IPS-18a (cell line): ENCODE results near the gene NCK2.
"Not testable (repeated sequence)": the region's sequence is repeated elsewhere in the genome, so short reads cannot be mapped to it uniquely, and the experiment has no call there.

Experiments
- H3K27ac ChIP-seq: one replicate; pipeline ENCODE4 v1.5.1; 2013; ENCODE audit warnings: low read length
- H3K27me3 ChIP-seq: one replicate; pipeline ENCODE4 v1.6.1; 2013; ENCODE audit warnings: mild to moderate bottlenecking, low read length; ENCODE audit not compliant: control insufficient read depth, insufficient read depth
- H3K36me3 ChIP-seq: one replicate; pipeline ENCODE4 v1.6.1; 2013; ENCODE audit warnings: low read depth, low read length; ENCODE audit not compliant: control insufficient read depth
- H3K4me1 ChIP-seq: one replicate; pipeline ENCODE4 v1.6.1; 2013; ENCODE audit warnings: low read depth, low read length; ENCODE audit not compliant: control insufficient read depth
- H3K4me3 ChIP-seq: one replicate; pipeline ENCODE4 v1.5.1; 2013; ENCODE audit warnings: low read length
- H3K9ac ChIP-seq: one replicate; pipeline ENCODE4 v1.6.1; 2013; ENCODE audit warnings: mild to moderate bottlenecking, low read length, moderate library complexity
- H3K9me3 ChIP-seq: one replicate; pipeline ENCODE4 v1.6.1; 2013; ENCODE audit warnings: low read depth, low read length; ENCODE audit not compliant: control insufficient read depth

The NCK2 gene

DNA sequence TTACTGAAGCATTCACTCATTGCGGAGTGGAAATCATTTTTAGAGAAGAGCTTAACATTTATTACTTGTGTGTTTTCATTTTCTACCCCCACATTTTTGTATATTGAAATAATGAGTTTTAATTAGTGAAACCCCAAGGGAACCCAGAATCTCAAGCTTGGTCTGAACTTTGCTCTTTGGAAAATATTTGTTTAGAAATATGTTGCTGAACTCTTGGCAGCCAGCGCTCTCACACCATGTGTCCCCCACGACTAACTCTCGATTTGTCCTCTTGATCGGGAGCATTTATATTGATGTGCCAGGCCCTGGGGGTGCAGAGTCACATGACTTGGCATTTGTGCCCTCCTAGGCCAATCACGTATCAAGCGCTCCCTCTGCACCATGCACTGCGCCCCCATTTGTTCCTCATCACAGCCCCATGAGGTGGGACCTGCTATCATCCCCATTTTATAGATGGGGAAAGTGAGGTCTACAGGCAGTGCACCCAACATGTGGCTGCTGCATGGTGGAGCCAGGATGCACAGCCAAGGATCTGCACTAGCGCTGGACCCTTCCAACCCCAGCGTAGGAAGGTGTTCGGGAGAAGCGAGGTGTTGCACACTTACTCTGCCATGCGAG lies 149.7 kb downstream of the NCK2 start:
- H3K9me3 ChIP-seq = no peaks in the 10 kb centered on the region
- no peak overlapping the region for H3K4me3 ChIP-seq
- no peaks in the 10 kb centered on the region for H3K27me3 ChIP-seq
- H3K4me1 ChIP-seq = peaks cover 5% of the 10 kb centered on the region
- H3K36me3 ChIP-seq = peaks cover 3% of the 10 kb centered on the region
- H3K27ac ChIP-seq = no peak overlapping the region
- no peak overlapping the region for H3K9ac ChIP-seq

GRCh38 chr2:105895990-105896764 lies 151.5 kb downstream of the NCK2 start:
- Histone ChIP-seq H3K9ac (no peak overlapping the region), H3K4me1 (no peaks in the 10 kb centered on the region), H3K27me3 (no peaks in the 10 kb centered on the region), H3K36me3 (peaks cover 3% of the 10 kb centered on the region), H3K27ac (no peak overlapping the region), H3K9me3 (no peaks in the 10 kb centered on the region), H3K4me3 (no peak overlapping the region)

- no peaks in the 10 kb centered on the region for H3K27me3 ChIP-seq
- no peak overlapping the region for H3K9ac ChIP-seq
- no peaks in the 10 kb centered on the region for H3K9me3 ChIP-seq
- H3K27ac ChIP-seq = no peak overlapping the region
- H3K4me3 ChIP-seq = no peak overlapping the region
- H3K36me3 ChIP-seq = peaks cover 3% of the 10 kb centered on the region
- no peaks in the 10 kb centered on the region for H3K4me1 ChIP-seq
Measured at GRCh38 chr2:105896765-105897163, 152.1 kb downstream of the NCK2 start.

DNA sequence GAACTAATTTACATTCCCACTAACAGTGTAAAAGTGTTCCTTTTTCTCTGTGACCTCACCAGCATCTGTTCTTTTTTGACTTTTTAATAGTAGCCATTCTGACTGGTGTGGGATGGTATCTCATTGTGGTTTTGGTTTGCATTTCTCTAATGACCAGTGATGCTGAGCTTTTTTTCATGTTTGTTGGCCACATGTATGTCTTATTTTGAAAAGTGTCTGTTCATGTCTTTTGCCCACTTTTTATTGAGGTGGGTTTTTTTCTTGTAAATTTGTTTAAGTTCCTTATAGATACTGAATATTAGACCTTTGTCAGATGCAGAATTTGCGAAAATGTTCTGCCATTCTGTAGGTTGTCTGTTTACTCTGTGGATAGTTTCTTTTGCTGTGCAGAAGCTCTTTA lies 153.0 kb downstream of the NCK2 start:
- H3K4me1 ChIP-seq, H3K27ac ChIP-seq, H3K9me3 ChIP-seq, H3K4me3 ChIP-seq, H3K36me3 ChIP-seq, H3K27me3 ChIP-seq, H3K9ac ChIP-seq: not testable (repeated sequence)

DNA sequence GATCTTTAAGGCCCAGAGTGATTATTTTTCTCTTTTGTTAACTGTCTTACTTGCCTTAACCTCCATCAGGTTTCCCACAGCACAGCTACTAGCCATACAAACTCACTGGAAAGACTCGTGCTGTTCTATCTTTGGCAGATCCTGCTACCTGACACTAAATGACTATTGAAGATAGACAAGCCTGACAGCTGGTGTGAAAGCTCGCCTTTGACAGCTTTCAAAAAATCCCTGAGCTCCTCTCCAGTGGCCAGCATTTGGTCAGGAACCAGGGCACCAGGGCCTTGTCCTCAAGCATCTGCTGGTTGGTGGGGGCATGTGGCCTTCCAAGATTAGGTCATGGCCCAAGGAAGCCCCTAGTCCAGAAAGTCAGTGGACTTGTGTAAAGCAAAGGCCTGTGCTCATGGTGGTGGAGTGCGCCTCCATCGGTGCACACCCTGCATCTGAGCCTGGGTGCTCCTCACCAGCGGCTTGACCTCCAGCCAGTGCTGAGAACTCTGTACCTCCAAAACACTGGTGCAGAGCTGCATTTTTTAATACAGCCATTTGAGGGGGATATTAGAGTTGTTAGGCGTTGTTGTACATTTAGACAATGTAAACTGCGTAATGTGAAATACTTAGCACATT lies 158.5 kb downstream of the NCK2 start:
- Histone ChIP-seq H3K9ac (no peak overlapping the region), H3K27me3 (no peaks in the 10 kb centered on the region), H3K9me3 (no peaks in the 10 kb centered on the region), H3K4me3 (no peak overlapping the region), H3K4me1 (no peaks in the 10 kb centered on the region), H3K36me3 (no peaks in the 10 kb centered on the region), H3K27ac (no peak overlapping the region)

- no peaks in the 10 kb centered on the region for H3K4me1 ChIP-seq
- H3K9ac ChIP-seq = no peak overlapping the region
- no peaks in the 10 kb centered on the region for H3K9me3 ChIP-seq
- no peak overlapping the region for H3K27ac ChIP-seq
- no peaks in the 10 kb centered on the region for H3K27me3 ChIP-seq
- H3K4me3 ChIP-seq = no peak overlapping the region
- H3K36me3 ChIP-seq = no peaks in the 10 kb centered on the region
Measured at GRCh38 chr2:105904938-105905337, 160.2 kb downstream of the NCK2 start.

DNA sequence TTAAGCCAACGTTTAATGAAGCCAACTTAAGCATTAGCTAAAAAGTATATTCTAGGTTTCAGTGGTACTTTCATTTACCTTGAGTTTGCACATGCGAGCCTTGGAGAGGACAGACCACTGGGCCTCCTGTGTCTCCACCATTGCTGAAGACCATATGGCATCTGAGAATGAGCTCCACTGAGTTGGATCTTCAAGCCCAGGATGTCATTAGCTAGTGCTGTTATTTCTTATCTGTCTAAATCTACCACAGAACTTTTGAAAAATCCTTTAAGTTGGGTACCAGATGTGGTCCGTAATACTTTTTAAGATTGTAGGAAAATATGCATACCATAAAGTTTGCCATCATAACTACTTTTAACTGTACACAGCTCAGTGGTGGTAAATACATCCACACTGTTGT lies 161.8 kb downstream of the NCK2 start:
- Histone ChIP-seq H3K27ac (no peak overlapping the region), H3K36me3 (no peaks in the 10 kb centered on the region), H3K27me3 (no peaks in the 10 kb centered on the region), H3K9ac (no peak overlapping the region), H3K4me3 (no peak overlapping the region), H3K9me3 (no peaks in the 10 kb centered on the region), H3K4me1 (no peaks in the 10 kb centered on the region)

DNA sequence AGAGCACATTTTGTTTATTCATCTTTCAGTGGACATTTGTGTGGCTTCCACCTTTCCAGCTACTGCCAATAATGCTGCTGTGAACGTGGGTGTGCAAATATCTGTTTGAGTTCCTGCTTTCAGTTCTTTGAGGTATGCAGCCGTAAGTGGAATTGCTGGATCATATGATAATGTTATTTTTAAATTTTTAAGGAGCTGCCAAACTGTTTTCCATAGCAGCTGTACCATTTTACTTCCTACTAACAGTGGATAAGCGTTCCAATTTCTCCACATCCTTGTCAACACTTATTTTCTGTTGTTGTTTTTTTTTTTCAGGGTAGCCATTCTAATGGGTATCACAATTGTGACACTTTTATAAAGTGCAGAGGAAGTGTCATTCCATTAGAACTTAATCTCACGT lies 162.5 kb downstream of the NCK2 start:
- Histone ChIP-seq H3K4me3 (no peak overlapping the region), H3K36me3 (no peaks in the 10 kb centered on the region)

GRCh38 chr2:105909215-105909614 lies 164.5 kb downstream of the NCK2 start:
- no peaks in the 10 kb centered on the region for H3K36me3 ChIP-seq
- H3K9ac ChIP-seq = no peak overlapping the region
- H3K27me3 ChIP-seq = no peaks in the 10 kb centered on the region
- no peak overlapping the region for H3K27ac ChIP-seq
- H3K4me1 ChIP-seq = no peaks in the 10 kb centered on the region
- no peaks in the 10 kb centered on the region for H3K9me3 ChIP-seq
- H3K4me3 ChIP-seq = no peak overlapping the region

More for the DNA sequence above, 162.5 kb downstream of the NCK2 start:
- Histone ChIP-seq H3K9me3 (no peaks in the 10 kb centered on the region), H3K4me1 (no peaks in the 10 kb centered on the region), H3K9ac (no peak overlapping the region), H3K27ac (no peak overlapping the region), H3K27me3 (no peaks in the 10 kb centered on the region)

DNA sequence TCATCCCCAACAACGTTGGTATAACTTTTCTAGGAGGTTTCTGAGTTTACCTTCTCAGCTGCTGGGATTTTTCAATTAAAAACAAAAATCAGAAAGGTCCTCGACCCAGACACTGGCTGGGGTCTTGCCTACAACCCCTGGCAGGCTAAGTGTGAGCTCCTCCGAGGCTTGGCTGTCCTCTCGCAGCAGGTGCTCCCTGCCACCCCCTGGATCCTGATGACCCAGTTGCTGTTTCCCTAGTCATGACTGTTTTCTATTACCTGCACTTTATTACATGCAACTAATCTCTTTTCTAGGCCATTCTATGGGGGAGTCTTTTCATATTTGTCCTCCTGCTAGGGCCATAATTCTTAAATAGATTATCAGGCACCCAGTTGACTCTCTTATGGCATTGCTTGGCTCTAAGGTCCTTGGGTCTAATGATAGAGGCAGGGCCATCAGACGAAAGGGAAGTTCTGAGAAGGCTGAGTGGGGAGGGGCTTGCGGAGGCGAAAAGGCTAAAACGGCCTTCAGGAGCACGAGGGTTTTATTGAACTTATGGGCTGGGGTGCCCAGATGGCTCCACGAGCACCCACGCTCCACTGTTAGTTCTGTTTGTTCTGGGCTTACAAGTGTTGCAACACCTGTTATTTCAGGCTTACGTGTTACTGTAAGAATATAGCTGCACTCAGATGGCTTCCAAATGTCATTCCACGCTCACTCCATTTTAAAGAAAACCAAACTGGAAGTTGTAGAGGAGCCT lies 166.0 kb downstream of the NCK2 start:
- H3K9me3 ChIP-seq = no peaks in the 10 kb centered on the region
- H3K27me3 ChIP-seq = no peaks in the 10 kb centered on the region
- H3K9ac ChIP-seq = no peak overlapping the region
- no peaks in the 10 kb centered on the region for H3K4me1 ChIP-seq
- no peak overlapping the region for H3K27ac ChIP-seq
- no peaks in the 10 kb centered on the region for H3K36me3 ChIP-seq
- H3K4me3 ChIP-seq = no peak overlapping the region

- Histone ChIP-seq H3K27ac (no peak overlapping the region), H3K4me1 (no peaks in the 10 kb centered on the region), H3K27me3 (no peaks in the 10 kb centered on the region)
Measured at GRCh38 chr2:105911425-105911824, 166.7 kb downstream of the NCK2 start.

More at GRCh38 chr2:105911425-105911824, 166.7 kb downstream of the NCK2 start:
- Histone ChIP-seq H3K36me3 (no peaks in the 10 kb centered on the region), H3K9me3 (no peaks in the 10 kb centered on the region), H3K9ac (no peak overlapping the region), H3K4me3 (no peak overlapping the region)
